ENCODE data around the gene FASN.

The FASN gene

DNA sequence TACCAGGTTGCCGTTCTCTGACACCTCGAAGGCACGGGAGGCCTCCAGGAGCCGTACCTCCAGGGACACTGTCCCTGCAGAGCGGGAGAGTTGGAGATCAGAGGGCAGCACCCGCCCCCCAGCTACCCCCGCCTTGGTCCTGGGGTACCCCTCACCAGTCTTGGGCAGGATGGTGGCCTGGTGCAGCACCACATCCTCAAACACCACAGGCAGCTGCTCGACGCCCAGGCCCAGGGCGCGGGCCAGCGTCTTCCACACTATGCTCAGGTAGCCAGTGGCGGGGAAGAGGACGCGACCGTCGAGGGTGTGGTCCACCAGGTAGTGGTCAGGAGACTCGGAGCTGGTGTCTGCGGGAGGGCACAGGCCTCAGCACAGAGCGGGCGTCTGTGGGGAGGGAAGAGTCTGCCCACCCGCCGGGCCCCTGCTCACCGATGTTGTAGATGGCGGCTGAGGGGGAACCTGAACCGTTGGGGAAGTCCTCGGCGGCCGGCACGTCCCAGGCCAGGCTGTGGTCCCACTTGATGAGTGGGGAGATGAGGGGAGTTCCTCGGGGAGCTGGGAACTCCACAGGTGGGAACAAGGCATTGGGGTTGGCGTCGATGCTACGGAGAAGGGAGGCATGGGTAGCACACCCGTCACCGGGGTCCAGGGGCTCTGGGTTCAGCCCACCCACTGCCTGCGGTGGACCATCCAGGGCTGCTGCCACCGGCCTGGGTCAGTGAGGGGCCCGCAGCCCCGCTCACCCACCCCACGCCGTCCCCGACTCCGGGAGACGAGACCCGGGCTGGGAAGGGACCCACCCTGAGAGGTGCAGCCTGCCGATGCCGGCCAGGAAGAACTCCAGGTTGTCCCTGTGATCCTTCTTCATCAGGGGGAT, 9.8 kb downstream of the FASN start:
- DNase-seq (ENCODE audit: low spot score) = no peak

GRCh38 chr17:82086941-82087906, 10.8 kb downstream of the FASN start:
- no peak for DNase-seq (ENCODE audit: low spot score)

GRCh38 chr17:82085931-82086764, 11.9 kb downstream of the FASN start:
- no peak for DNase-seq (ENCODE audit: low spot score)

DNA sequence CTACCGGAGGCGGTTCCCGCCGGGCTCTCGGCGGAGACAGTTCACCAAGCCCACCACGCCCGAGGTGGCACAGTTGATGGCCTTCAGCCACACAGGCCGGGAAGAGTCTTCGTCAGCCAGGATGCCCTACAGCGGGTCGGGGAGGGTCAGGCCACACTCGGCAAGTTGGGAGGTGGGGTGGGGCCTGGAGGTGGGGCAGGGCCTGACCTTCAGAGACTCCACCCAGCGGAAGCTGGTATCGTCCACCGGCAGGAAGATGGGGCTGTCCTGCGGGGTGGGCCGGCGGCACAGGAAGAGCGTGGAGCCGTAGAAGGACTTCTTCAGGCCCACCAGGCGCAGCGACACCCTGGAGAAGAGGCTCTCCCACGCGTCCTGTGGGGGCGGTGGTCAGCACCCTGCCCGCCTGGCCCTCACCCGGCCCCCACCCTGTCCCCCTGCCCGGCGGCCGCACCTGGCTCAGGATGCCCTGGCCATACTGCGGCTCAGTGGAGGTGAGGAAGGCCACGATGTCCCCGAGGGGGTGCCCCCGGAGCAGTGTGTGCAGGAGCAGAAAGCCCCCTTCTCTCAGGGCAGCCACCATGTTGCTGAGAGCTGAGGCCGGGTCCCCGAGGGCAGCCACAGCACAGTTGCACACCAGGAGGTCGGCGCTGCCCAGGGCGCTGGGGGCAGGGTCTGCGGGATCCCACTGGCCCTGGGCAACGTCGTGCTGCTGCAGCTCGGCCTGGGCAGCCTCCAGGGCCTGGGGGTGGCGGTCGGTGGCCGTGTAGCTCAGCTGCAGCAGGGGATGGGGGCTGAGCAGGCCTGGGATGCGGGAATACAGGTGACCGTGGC, 12.8 kb downstream of the FASN start:
- DNase-seq (ENCODE audit: low spot score) = no peak

DNA sequence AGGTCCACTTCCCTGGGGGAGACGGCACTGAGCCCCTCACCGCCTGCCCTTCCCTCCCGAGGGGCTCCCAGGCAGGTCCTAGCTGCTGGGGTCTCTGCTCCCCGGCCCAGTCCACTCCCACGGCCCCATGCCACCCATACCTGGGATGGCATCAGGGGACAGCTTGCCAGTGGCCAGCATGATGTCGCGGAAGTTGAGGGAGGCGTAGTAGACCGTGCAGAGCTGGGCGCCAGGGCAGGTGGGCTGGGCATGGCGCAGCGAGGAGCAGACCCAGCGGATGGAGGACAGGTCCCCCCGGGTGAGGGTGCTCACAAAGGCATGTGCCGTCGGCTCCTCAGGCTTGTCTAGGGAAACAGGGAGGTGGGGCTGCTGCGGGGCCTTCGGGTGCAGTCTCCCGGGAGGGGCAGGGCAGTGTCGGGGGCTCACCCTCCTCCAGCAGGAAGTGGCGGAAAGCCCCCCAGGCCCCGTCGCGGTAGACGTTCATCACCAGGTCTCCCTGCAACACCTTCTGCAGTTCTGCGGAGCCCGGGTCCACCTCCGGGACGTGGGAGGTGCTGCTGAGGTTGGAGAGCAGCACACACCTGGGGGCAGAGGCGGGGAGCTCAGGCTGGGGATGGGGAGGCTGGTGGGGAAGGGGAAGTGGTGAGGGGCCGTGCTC, 13.5 kb downstream of the FASN start:
- no peak for DNase-seq (ENCODE audit: low spot score)

DNA sequence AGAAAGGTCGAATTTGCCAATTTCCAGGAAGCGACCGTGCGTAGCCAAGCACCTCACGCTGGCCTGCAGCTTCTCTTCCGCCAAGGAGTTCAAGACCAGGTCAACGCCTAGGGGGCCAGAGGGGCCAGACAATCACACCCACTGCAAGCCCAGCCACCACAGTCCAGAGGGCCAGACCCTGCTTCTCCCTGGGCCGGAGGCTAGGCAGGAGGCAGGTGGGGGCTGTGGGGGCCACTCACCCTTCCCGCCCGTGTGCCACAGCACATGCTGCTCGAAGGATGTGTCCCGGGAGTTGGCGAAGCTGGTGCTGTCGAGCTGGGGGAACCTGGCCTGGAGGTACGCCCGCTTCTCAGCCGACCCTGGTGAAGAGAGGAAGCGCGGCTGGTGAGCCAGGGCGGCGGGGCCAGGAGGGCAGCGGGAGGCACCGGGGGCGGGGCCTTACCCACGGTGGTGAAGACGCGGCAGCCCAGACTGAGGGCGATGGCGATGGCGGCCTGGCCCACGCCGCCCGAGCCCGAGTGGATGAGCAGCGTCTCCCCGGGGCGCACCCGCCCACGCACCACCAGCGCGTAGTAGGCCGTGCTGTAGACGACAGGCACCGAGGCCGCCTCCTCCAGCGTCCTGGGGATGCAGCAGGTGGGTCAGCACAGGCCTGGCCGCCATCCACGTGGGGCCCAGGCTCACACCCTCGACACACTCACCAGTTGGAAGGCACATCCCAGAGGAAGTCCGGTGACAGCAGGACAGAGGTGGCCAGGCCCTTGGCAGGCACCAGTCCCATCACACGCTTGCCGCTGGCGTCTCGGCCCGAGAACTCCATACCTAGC, 14.3 kb downstream of the FASN start:
- no peak for DNase-seq (ENCODE audit: low spot score)

- DNase-seq (ENCODE audit: low spot score) = no peak
Observed at GRCh38 chr17:82083009-82083408, 15.0 kb downstream of the FASN start.

- no peak for DNase-seq (ENCODE audit: low spot score)
Observed at GRCh38 chr17:82082456-82082855, 15.6 kb downstream of the FASN start.

DNA sequence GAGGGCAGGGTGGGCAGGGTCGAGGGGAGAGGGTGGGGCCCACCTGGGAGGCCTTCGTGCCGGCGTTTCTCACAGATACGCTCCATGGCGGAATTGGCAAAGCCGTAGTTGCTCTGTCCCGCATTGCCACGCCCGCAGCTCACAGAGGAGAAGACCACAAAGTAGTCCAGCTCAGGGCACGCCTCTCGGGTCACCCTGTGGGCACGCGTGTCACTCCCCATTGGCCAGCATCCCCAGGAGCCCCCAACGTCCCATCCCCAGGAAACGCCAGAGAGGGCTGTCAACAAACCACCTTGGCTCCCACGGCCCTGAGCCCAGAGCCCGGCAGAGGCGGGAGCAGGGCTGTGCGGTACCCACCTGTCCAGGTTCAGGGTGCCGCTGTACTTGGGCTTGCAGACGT, 16.1 kb downstream of the FASN start:
- DNase-seq (ENCODE audit: low spot score) = no peak

DNA sequence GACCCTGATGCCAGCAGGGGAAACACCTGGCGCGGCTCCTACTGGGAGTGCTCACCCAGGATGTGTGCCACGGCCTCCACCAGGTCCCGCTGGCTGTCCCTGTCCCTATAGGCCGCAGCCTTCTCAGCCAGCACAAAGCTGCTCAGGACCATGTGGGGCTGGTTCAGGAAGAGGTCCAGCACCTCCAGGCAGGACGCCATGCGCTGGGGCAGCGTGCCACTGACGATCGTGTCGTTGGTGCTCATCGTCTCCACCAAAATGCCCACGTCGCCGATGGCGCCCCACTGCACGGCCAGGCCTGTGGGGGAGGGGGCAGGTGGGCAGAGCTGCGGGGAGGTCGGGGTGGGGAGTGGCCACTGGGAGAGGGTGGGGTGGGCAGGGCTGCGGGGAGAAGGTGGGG, 16.5 kb downstream of the FASN start:
- DNase-seq (ENCODE audit: low spot score) = no peak

- DNase-seq (ENCODE audit: low spot score) = no peak
Observed at GRCh38 chr17:82080789-82081464, 17.1 kb downstream of the FASN start.

DNA sequence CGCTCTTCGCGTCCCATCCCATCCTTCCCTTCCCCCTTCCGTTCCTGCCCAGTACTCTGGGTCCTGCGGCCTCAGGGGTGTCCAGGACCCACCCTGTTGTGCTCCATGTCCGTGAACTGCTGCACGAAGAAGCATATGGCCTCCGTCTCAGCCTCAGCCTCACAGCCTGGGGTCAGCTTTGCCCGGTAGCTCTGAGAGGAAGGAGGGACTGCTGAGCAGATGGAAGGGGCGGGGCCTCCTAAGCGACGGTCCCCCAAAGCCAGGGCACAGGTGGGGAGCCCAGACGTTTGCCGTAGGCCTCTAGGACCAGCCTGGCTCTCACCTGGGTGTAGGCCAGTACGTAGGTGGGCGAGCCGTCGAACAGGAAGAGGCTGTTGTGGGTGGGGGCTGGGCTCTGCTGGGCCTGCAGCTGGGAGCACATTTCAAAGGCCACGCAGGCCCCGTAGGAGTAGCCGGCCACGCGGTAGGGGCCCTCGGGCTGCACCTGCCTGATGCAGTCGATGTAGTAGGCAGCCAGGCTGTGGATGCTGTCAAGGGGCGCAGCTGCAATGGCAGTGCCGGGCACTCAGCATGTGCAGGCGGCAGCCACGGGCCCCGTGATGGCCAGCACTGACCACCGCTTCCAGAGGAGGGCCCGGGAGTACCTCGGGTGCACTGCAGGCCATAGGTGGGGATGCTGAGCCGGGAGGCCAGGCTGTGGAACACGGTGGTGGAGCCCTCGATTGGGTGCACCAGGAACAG, 17.8 kb downstream of the FASN start:
- DNase-seq (ENCODE audit: low spot score) = no peak

GRCh38 chr17:82079001-82079677, 18.9 kb downstream of the FASN start:
- no peak for DNase-seq (ENCODE audit: low spot score)

DNA sequence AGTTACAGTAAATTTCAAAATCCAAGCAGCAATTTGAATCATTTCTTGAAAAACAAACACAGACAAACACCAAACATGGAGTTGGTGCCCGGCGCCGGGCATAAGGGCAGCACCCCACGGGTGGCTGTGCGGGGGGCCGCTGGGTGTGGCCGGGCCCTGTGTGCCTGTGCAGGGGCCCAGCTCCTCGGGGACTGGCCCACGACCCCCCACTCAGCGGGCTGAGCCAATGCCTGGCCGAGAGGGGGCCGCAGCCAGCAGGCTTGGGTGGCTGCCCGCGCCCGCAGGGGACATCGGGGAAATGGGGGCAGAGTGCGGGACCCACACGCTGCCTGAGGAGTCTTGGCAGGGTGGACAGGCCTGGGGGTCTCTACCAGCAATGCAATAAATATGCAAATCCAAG, 19.6 kb downstream of the FASN start:
- no peak for DNase-seq (ENCODE audit: low spot score)

GRCh38 chr17:82077617-82078358, 20.2 kb downstream of the FASN start:
- no peak for DNase-seq (ENCODE audit: low spot score)

- no peak for DNase-seq (ENCODE audit: low spot score)
Observed at GRCh38 chr17:82076785-82077591, 21.0 kb downstream of the FASN start.
